Astrocyte (in vitro differentiated cells and primary cell): ENCODE results near the gene EXOSC5. TPM values are rescaled to one million over a fixed set of nuclear protein-coding genes. Genes with fewer than 3 reads are reported as not detected.

Source experiments
- DNase-seq: peaks from one replicate; pipeline ENCODE4 v3.0.0-alpha.2; 2010; ENCODE audit warnings: low read depth
- FAIRE-seq: peaks from 2 replicates; lab custom pipeline; 2011; peaks lifted over from hg19 to GRCh38; lab: Jason Lieb, UNC
- H2AFZ ChIP-seq: 2 replicates; pipeline ENCODE4 v1.6.0; 2012; ENCODE audit warnings: low read depth, low read length, inconsistent platforms
- H3K27ac ChIP-seq: 2 replicates; pipeline ENCODE4 v1.5.1; 2011; ENCODE audit warnings: low read depth, low read length, inconsistent platforms
- H3K27me3 ChIP-seq: 2 replicates; pipeline ENCODE4 v1.6.0; 2011; ENCODE audit warnings: low read length, inconsistent platforms; ENCODE audit not compliant: insufficient read depth
- H3K36me3 ChIP-seq: 2 replicates; pipeline ENCODE4 v1.5.1; 2011; ENCODE audit warnings: low read length, inconsistent platforms; ENCODE audit not compliant: insufficient read depth
- H3K4me1 ChIP-seq: 2 replicates; pipeline ENCODE4 v1.5.1; 2011; ENCODE audit warnings: low read length, inconsistent platforms; ENCODE audit not compliant: insufficient read depth
- H3K4me2 ChIP-seq: 2 replicates; pipeline ENCODE4 v1.6.0; 2012; ENCODE audit warnings: low read length, inconsistent platforms
- H3K4me3 ChIP-seq: 2 replicates; pipeline ENCODE4 v1.5.1; 2011; ENCODE audit warnings: low read depth, mild to moderate bottlenecking, low read length, inconsistent platforms; ENCODE audit not compliant: insufficient read depth
- H3K79me2 ChIP-seq: 2 replicates; pipeline ENCODE4 v1.6.0; 2012; ENCODE audit warnings: mild to moderate bottlenecking, low read length, inconsistent platforms; ENCODE audit not compliant: insufficient read depth
- H3K9ac ChIP-seq: 2 replicates; pipeline ENCODE4 v1.6.0; 2012; ENCODE audit warnings: mild to moderate bottlenecking, low read length, inconsistent platforms
- H3K9me3 ChIP-seq: 2 replicates; pipeline ENCODE4 v1.5.1; 2012; ENCODE audit warnings: low read depth, mild to moderate bottlenecking, low read length, inconsistent platforms; ENCODE audit not compliant: insufficient read depth
- H4K20me1 ChIP-seq: 2 replicates; pipeline ENCODE4 v1.6.0; 2012; ENCODE audit warnings: low read length, inconsistent platforms; ENCODE audit not compliant: insufficient read depth
- H3K27ac Mint-ChIP-seq: one replicate; pipeline ENCODE4 v1.8.0; 2021; ENCODE audit warnings: mild to moderate bottlenecking, mixed read lengths; ENCODE audit not compliant: unreplicated experiment
- H3K27me3 Mint-ChIP-seq: one replicate; pipeline ENCODE4 v1.8.0; 2021; ENCODE audit warnings: low read depth, mixed read lengths; ENCODE audit not compliant: unreplicated experiment
- H3K36me3 Mint-ChIP-seq: one replicate; pipeline ENCODE4 v1.8.0; 2021; ENCODE audit warnings: low read depth, mixed read lengths; ENCODE audit not compliant: unreplicated experiment
- H3K4me1 Mint-ChIP-seq: one replicate; pipeline ENCODE4 v1.8.0; 2021; ENCODE audit warnings: low read depth, mixed read lengths; ENCODE audit not compliant: unreplicated experiment
- H3K4me3 Mint-ChIP-seq: one replicate; pipeline ENCODE4 v1.8.0; 2021; ENCODE audit warnings: mild to moderate bottlenecking, moderate library complexity, mixed read lengths; ENCODE audit not compliant: unreplicated experiment
- H3K9me3 Mint-ChIP-seq: one replicate; pipeline ENCODE4 v1.8.0; 2021; ENCODE audit warnings: mild to moderate bottlenecking, mixed read lengths; ENCODE audit not compliant: unreplicated experiment
- CTCF ChIP-seq: IDR thresholded peaks from 2 replicates; pipeline ENCODE4 v1.5.1; 2011; ENCODE audit warnings: low read depth, mild to moderate bottlenecking, inconsistent platforms, low read length, moderate library complexity; ENCODE audit not compliant: insufficient read depth
- EZH2 ChIP-seq: IDR thresholded peaks from 2 replicates; pipeline ENCODE4 v1.6.1; 2012; ENCODE audit warnings: mild to moderate bottlenecking, low read length, inconsistent platforms; ENCODE audit not compliant: insufficient read depth
- total RNA-seq: library from RNA; stranded (reverse); gene quantifications from 2 replicates; pipeline ENCODE4 v1.2.1, GENCODE V29; 2021

The EXOSC5 gene
- total RNA-seq, 1 donor from 2014 or later, result 18.3 TPM

- no peak overlapping the region for H3K4me2 ChIP-seq
- no peaks in the 10 kb centered on the region for H3K79me2 ChIP-seq
- H3K4me1 ChIP-seq, result no peaks in the 10 kb centered on the region
- no peak for DNase-seq
- TF ChIP-seq EZH2, result no peak
- TF ChIP-seq CTCF, result no peak
- H3K27ac ChIP-seq, result no peak overlapping the region
- H4K20me1 ChIP-seq, result no peaks in the 10 kb centered on the region
- H3K4me3 ChIP-seq, result no peak overlapping the region
- Mint-ChIP-seq H3K27ac (no peak overlapping the region), H3K27me3 (no peaks in the 10 kb centered on the region), H3K4me3 (no peak overlapping the region), H3K9me3 (no peaks in the 10 kb centered on the region), H3K36me3 (peaks cover 25% of the 10 kb centered on the region), H3K4me1 (peaks cover 2% of the 10 kb centered on the region)
- H3K9me3 ChIP-seq, result no peaks in the 10 kb centered on the region
- H3K9ac ChIP-seq, result no peak overlapping the region
- FAIRE-seq, result no peak
- no peak overlapping the region for H2AFZ ChIP-seq
- H3K27me3 ChIP-seq, result no peaks in the 10 kb centered on the region
- H3K36me3 ChIP-seq, result peaks cover 10% of the 10 kb centered on the region
Measured at GRCh38 chr19:41416194-41416674, 19.1 kb upstream of the EXOSC5 start.

GRCh38 chr19:41415154-41415571 lies 18.0 kb upstream of the EXOSC5 start:
- Histone ChIP-seq H3K79me2 (no peaks in the 10 kb centered on the region), H3K4me1 (no peaks in the 10 kb centered on the region), H2AFZ (no peak overlapping the region), H4K20me1 (no peaks in the 10 kb centered on the region), H3K36me3 (peaks cover 9% of the 10 kb centered on the region), H3K27ac (no peak overlapping the region), H3K27me3 (no peaks in the 10 kb centered on the region), H3K9me3 (no peaks in the 10 kb centered on the region), H3K4me2 (no peak overlapping the region), H3K9ac (no peak overlapping the region), H3K4me3 (no peak overlapping the region)
- TF ChIP-seq CTCF (no peak), EZH2 (no peak)
- H3K27me3 Mint-ChIP-seq, result no peaks in the 10 kb centered on the region
- H3K9me3 Mint-ChIP-seq, result no peaks in the 10 kb centered on the region
- H3K27ac Mint-ChIP-seq, result no peak overlapping the region
- DNase-seq (no peak), FAIRE-seq (no peak)
- H3K4me1 Mint-ChIP-seq, result peaks cover 3% of the 10 kb centered on the region
- no peak overlapping the region for H3K4me3 Mint-ChIP-seq
- H3K36me3 Mint-ChIP-seq, result peaks cover 27% of the 10 kb centered on the region

- DNase-seq (no peak), FAIRE-seq (no peak)
- Mint-ChIP-seq H3K36me3 (peaks cover 24% of the 10 kb centered on the region), H3K4me1 (peaks cover 8% of the 10 kb centered on the region), H3K4me3 (no peak overlapping the region), H3K9me3 (no peaks in the 10 kb centered on the region), H3K27ac (no peak overlapping the region), H3K27me3 (no peaks in the 10 kb centered on the region)
- Histone ChIP-seq H4K20me1 (no peaks in the 10 kb centered on the region), H3K27me3 (no peaks in the 10 kb centered on the region), H3K79me2 (no peaks in the 10 kb centered on the region), H3K4me3 (no peak overlapping the region), H3K4me2 (no peak overlapping the region), H3K27ac (no peak overlapping the region), H2AFZ (no peak overlapping the region), H3K9me3 (no peaks in the 10 kb centered on the region), H3K9ac (no peak overlapping the region), H3K4me1 (no peaks in the 10 kb centered on the region), H3K36me3 (peaks cover 6% of the 10 kb centered on the region)
- TF ChIP-seq CTCF (no peak), EZH2 (no peak)
Measured at GRCh38 chr19:41414461-41414860, 17.3 kb upstream of the EXOSC5 start.
